ENCODE measurements around the gene ARSD. TPM values are rescaled to one million over a fixed set of nuclear protein-coding genes. Genes with fewer than 3 reads are reported as not detected.

The ARSD gene
- total RNA-seq, 1 experiment from 2014 or later = 12.7 TPM

DNA sequence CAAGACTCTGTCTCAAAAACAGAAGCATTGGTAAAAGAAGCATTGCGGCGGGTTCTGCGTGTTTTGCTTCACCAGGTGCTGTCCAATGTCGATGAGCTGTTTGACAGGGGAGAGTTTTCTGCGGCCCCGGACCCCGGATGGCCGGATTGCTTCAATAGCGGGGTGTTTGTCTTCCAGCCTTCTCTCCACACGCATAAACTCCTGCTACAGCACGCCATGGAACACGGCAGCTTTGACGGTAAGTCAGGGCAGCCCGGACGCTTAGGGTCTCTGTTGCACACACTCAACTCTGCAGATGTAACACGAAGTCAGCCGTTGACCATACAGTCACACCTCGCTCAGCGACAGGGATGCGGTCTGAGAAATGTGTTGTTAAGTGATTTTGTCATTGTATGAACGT is 74.2 kb downstream of the ARSD start:
- in situ Hi-C loops (cut with HindIII; ENCODE audit: low pct_unique_long_range_greater_than_20kb, low sequenced_read_pairs) (no loop called here), intact Hi-C loops (cut with micrococcal nuclease; ENCODE audit: unreplicated experiment) (no loop called here)
- Histone ChIP-seq H3K27ac (ENCODE audit: low read length) (no peak overlapping the region), H3K36me3 (ENCODE audit: control insufficient read depth, insufficient read depth, low read length) (no peaks in the 10 kb centered on the region), H3K4me3 (ENCODE audit: low read depth in 2 of 2, low read length in 2 of 2) (no peak overlapping the region), H3K27me3 (ENCODE audit: control insufficient read depth, insufficient read depth, low read length) (no peaks in the 10 kb centered on the region), H3K9me3 (ENCODE audit: control insufficient read depth, insufficient read depth, low read depth, low read length) (no peaks in the 10 kb centered on the region), H3K4me1 (ENCODE audit: control insufficient read depth, insufficient read depth, low read length) (no peaks in the 10 kb centered on the region)
- no peak for DNase-seq (ENCODE audit: low read depth, low spot score)
- POLR2A ChIA-PET = no interaction called here
- ATAC-seq = no peak
- BruUV-seq (replicated peaks) = no TSS peak
- TF ChIP-seq, protein P1, sequence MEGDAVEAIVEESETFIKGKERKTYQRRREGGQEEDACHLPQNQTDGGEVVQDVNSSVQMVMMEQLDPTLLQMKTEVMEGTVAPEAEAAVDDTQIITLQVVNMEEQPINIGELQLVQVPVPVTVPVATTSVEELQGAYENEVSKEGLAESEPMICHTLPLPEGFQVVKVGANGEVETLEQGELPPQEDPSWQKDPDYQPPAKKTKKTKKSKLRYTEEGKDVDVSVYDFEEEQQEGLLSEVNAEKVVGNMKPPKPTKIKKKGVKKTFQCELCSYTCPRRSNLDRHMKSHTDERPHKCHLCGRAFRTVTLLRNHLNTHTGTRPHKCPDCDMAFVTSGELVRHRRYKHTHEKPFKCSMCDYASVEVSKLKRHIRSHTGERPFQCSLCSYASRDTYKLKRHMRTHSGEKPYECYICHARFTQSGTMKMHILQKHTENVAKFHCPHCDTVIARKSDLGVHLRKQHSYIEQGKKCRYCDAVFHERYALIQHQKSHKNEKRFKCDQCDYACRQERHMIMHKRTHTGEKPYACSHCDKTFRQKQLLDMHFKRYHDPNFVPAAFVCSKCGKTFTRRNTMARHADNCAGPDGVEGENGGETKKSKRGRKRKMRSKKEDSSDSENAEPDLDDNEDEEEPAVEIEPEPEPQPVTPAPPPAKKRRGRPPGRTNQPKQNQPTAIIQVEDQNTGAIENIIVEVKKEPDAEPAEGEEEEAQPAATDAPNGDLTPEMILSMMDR (IDR thresholded peaks at IDR 0.05) = no peak
- no peak for TF ChIP-seq SIN3A (IDR thresholded peaks at IDR 0.05; ENCODE audit: borderline replicate concordance, insufficient read depth, low read depth, low read length)
- no peak for TF ChIP-seq TCF7L2 (IDR thresholded peaks at IDR 0.05; ENCODE audit: low read depth, low read length)
- TF ChIP-seq REST (IDR thresholded peaks at IDR 0.05; ENCODE audit: insufficient read depth in 1 of 2, low read depth in 2 of 2, low read length in 1 of 2) = no peak
- no peak for TF ChIP-seq POLR2AphosphoS5 (IDR thresholded peaks at IDR 0.05; ENCODE audit: low read depth, low read length)
- CTCF ChIA-PET = no interaction called here

Other genes with a start within 250 kb of the ARSD start
- 67.6 TPM for gene CD99, start 238.0 kb downstream of the ARSD start, total RNA-seq (2021; ENCODE audit: unreplicated experiment)
- not detected for gene XG, start 177.3 kb downstream of the ARSD start, total RNA-seq (2021; ENCODE audit: unreplicated experiment)
- 0.85 TPM for gene GYG2, start 100.4 kb downstream of the ARSD start, total RNA-seq (2021; ENCODE audit: unreplicated experiment)
- gene ARSH, start 77.2 kb upstream of the ARSD start, total RNA-seq (2021; ENCODE audit: unreplicated experiment) = not detected
- not detected for gene ARSF, start 112.1 kb upstream of the ARSD start, total RNA-seq (2021; ENCODE audit: unreplicated experiment)